OCI-LY7 (cell line): Measurements from ENCODE around the gene CRBN.

Experiments used
- CTCF ChIP-seq: fragments of 200-600 bp; sonication (generic); conservative IDR thresholded peaks from 2 replicates; pipeline ENCODE4 v1.5.1; 2014; ENCODE audit warnings: mild to moderate bottlenecking, antibody characterized with exemption, low read length, moderate library complexity, mixed read lengths
- EZH2phosphoT487 ChIP-seq: fragments of 200-600 bp; sonication (generic); IDR thresholded peaks from 2 replicates; pipeline ENCODE4 v1.6.1; 2018; ENCODE audit warnings: low read depth, borderline replicate concordance, mild to moderate bottlenecking, mixed run types, antibody characterized with exemption, low read length, moderate library complexity, mixed read lengths

GRCh38 chr3:3157484-3157883, 22.0 kb downstream of the CRBN start:
- TF ChIP-seq CTCF, result no peak
- TF ChIP-seq EZH2phosphoT487, result no peak
